ENCODE data around the gene ASB15. TPM values are rescaled to one million over a fixed set of nuclear protein-coding genes. Genes with fewer than 3 reads are reported as not detected.

Gene ASB15
- total and polyA plus RNA-seq, 2 of the 8 experiments (the other 6 are each of a cell fraction or from before 2014, with no cell fraction given): not detected

GRCh38 chr7:123580406-123581161, 21.0 kb upstream of the ASB15 start:
- no peaks in the 10 kb centered on the region for H3K9me3 ChIP-seq (ENCODE audit: insufficient read depth in 2 of 2, low read depth in 1 of 2, low read length in 1 of 2)
- TF ChIP-seq YY1 (IDR thresholded peaks at IDR 0.05; ENCODE audit: low read depth, low read length): peak; percentile 79; the same call in 1 of the 2 replicates
- no peak for TF ChIP-seq EGR1 (IDR thresholded peaks at IDR 0.05; ENCODE audit: borderline replicate concordance, low read depth, low read length)
- peak; percentile 90 for TF ChIP-seq RAD21 (IDR thresholded peaks at IDR 0.05 in 1 of 2, conservative IDR thresholded peaks at IDR 0.05 in 1 of 2; ENCODE audit: low read depth in 2 of 2, low read length in 2 of 2)
- peak in 2 of 3 experiments; percentile 77 to 86; a peak in 3 of 4 replicates for TF ChIP-seq CTCF (IDR thresholded peaks at IDR 0.05; ENCODE audit: control extremely low read depth in 1 of 3, insufficient read depth in 1 of 3, low read depth in 1 of 3, low read length in 3 of 3)
- H4K20me1 ChIP-seq (replicated peaks in 1 of 2; ENCODE audit: control insufficient read depth in 1 of 2, insufficient read depth in 2 of 2, low read length in 2 of 2): no peaks in the 10 kb centered on the region
- no peak overlapping the region for H4K5ac ChIP-seq (ENCODE audit: insufficient read length, low read depth, low read length)
- no peaks in the 10 kb centered on the region for H3K36me3 ChIP-seq (ENCODE audit: control insufficient read depth in 2 of 4, insufficient read depth in 4 of 4, low read length in 3 of 4)
- H3K9ac ChIP-seq (replicated peaks in 1 of 4; ENCODE audit: extremely low read depth in 1 of 4, low read depth in 3 of 4, low read length in 3 of 4): no peak overlapping the region
- H3K4me3 ChIP-seq (ENCODE audit: extremely low read depth in 1 of 4, insufficient read depth in 2 of 4, low read depth in 3 of 4, low read length in 4 of 4): no peak overlapping the region
- no peak overlapping the region for H3K4ac ChIP-seq (replicated peaks; ENCODE audit: insufficient read length, low read depth, low read length)
- FAIRE-seq (peak; percentile 92), DNase-seq (ENCODE audit: low read depth in 1 of 2, low spot score in 2 of 2) (no peak)
- no peak overlapping the region for H3K4me2 ChIP-seq (ENCODE audit: insufficient read depth in 1 of 2, low read depth in 2 of 2, low read length in 2 of 2)
- no peak overlapping the region for H3K23ac ChIP-seq (ENCODE audit: insufficient read length)
- H2BK12ac ChIP-seq (ENCODE audit: low read depth, low read length): 0 out of 2 replicates have a peak overlapping the region, but pooled peaks have one; percentile 0
- H2BK15ac ChIP-seq (ENCODE audit: low read length): no peak overlapping the region
- no peak overlapping the region for H3K14ac ChIP-seq (ENCODE audit: insufficient read length)
- no peak overlapping the region for H3K56ac ChIP-seq (replicated peaks; ENCODE audit: insufficient read length, low read depth, low read length)
- no peak overlapping the region for H3K18ac ChIP-seq (ENCODE audit: extremely low read depth, low read length)
- ChIA-PET POLR2A (ENCODE audit: partially characterized antibody) (interaction anchor here (1.4 kb wide), 1 partner anchor 14 kb away, joined by 3 read pairs; no protein-coding TSS in a partner anchor), CTCF (ENCODE audit: partially characterized antibody) (interaction anchor here (0.5 to 6.5 kb wide), 30 partner anchors 11 to 292 kb away, joined by 3 to 38 read pairs (median 4); partner anchors contain the start of gene NDUFA5)
- H2AFZ ChIP-seq (ENCODE audit: low read length): peak overlapping the region; percentile 91; the same call in 1 of the 2 replicates
- H3K79me2 ChIP-seq (ENCODE audit: control insufficient read depth in 1 of 2, insufficient read depth in 2 of 2, low read length in 2 of 2): no peaks in the 10 kb centered on the region
- no peaks in the 10 kb centered on the region for H3K79me1 ChIP-seq (ENCODE audit: low read depth, low read length)
- H3K27me3 ChIP-seq (replicated peaks in 1 of 4; ENCODE audit: control insufficient read depth in 3 of 4, extremely low read depth in 1 of 4, insufficient read depth in 3 of 4, low read length in 3 of 4): no peaks in the 10 kb centered on the region
- peaks cover 0 to 3% (median 0%) of the 10 kb centered on the region in 4 experiments; a peak in 4 of 7 replicates for H3K4me1 ChIP-seq (replicated peaks in 1 of 4; ENCODE audit: control insufficient read depth in 3 of 4, insufficient read depth in 4 of 4, low read length in 3 of 4)
- H4K8ac ChIP-seq (ENCODE audit: extremely low read depth, insufficient read depth, low read length): no peak overlapping the region
- no peak overlapping the region for H4K91ac ChIP-seq (replicated peaks; ENCODE audit: insufficient read length, low read length)
- no peak overlapping the region for H3K27ac ChIP-seq (ENCODE audit: low read depth, low read length)
- no peak overlapping the region for H2BK5ac ChIP-seq (ENCODE audit: low read depth, low read length)
- 54% methylated on average over 8 of the region's 8 CpGs; no CpG with 5 or more reads in 1 of the 2 experiments for WGBS, 2 experiments (ENCODE audit: extremely low coverage in 1 of 2, insufficient coverage in 1 of 2, insufficient read length in 1 of 2, insufficient replicate concordance in 2 of 2, low coverage in 1 of 2, low lambda C conversion rate in 2 of 2, missing lambda C conversion rate in 1 of 2)
- no peak overlapping the region for H2BK120ac ChIP-seq (replicated peaks; ENCODE audit: low read depth, low read length)
- no peak overlapping the region for H2BK20ac ChIP-seq (ENCODE audit: low read length)
- no peak overlapping the region for H2AK5ac ChIP-seq (ENCODE audit: low read depth, low read length)
- no peaks in the 10 kb centered on the region for H3K23me2 ChIP-seq (ENCODE audit: low read depth, low read length)
